Brain microvascular endothelial cell (primary cell): ENCODE data around the gene SFXN5.

Experiments
- DNase-seq: peaks from one replicate; pipeline ENCODE4 v3.0.0-alpha.2; 2020
- H3K27ac ChIP-seq: fragments of 250-450 bp; sonication (Bioruptor Pico); 2 replicates; pipeline ENCODE4 v1.5.1; 2020; ENCODE audit warnings: mild to moderate bottlenecking, moderate library complexity
- H3K27me3 ChIP-seq: fragments of 250-450 bp; sonication (Bioruptor Pico); replicated peaks from 2 replicates; pipeline ENCODE4 v1.5.1; 2020; ENCODE audit warnings: mild to moderate bottlenecking
- H3K36me3 ChIP-seq: fragments of 250-450 bp; sonication (Bioruptor Pico); replicated peaks from 2 replicates; pipeline ENCODE4 v1.5.1; 2020; ENCODE audit warnings: mild to moderate bottlenecking
- H3K4me3 ChIP-seq: 2 replicates; pipeline ENCODE4 v1.5.1; 2011; ENCODE audit warnings: low read depth, mild to moderate bottlenecking, control low read depth, low read length, moderate library complexity
- in situ Hi-C: cut with HindIII; loops from 2 replicates; pipeline ENCODE4 v1.10.0; 2017; ENCODE audit warnings: low sequenced_read_pairs, low pct_ligation_motif_present
- TF ChIP-seq, protein P1 (sequence below): IDR thresholded peaks from 2 replicates; pipeline ENCODE4 v1.5.1; 2011; ENCODE audit warnings: low read depth, mild to moderate bottlenecking, moderate library complexity, low read length, control low read depth, inconsistent platforms; ENCODE audit errors: missing control alignments

The SFXN5 gene

DNA sequence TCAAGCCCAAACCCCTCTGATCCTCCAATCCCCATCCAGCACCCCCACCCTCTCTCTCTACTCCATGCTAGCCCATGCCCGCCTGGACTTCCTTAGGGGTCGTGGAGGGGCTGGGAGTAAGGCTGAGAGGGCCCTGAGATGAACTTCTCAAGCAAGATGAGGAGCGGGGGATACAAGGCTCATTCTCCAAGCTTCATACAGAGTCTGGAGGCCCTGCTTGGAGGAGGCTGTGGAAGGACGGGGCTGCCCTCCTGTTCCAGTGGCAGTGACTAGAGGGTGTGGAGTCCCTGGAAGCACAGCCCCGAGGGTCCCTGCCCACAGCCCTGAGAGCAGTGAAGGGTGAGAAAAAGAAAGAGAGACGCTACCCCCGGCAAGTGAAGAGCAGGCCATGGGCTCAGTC is 108.6 kb downstream of the SFXN5 start:
- in situ Hi-C loops = no loop called here
- no peak for DNase-seq
- Histone ChIP-seq H3K36me3 (no peaks in the 10 kb centered on the region), H3K4me3 (no peak overlapping the region), H3K27me3 (no peaks in the 10 kb centered on the region), H3K27ac (no peak overlapping the region)
- TF ChIP-seq, protein P1, sequence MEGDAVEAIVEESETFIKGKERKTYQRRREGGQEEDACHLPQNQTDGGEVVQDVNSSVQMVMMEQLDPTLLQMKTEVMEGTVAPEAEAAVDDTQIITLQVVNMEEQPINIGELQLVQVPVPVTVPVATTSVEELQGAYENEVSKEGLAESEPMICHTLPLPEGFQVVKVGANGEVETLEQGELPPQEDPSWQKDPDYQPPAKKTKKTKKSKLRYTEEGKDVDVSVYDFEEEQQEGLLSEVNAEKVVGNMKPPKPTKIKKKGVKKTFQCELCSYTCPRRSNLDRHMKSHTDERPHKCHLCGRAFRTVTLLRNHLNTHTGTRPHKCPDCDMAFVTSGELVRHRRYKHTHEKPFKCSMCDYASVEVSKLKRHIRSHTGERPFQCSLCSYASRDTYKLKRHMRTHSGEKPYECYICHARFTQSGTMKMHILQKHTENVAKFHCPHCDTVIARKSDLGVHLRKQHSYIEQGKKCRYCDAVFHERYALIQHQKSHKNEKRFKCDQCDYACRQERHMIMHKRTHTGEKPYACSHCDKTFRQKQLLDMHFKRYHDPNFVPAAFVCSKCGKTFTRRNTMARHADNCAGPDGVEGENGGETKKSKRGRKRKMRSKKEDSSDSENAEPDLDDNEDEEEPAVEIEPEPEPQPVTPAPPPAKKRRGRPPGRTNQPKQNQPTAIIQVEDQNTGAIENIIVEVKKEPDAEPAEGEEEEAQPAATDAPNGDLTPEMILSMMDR = no peak

GRCh38 chr2:72961853-72962468 is 109.6 kb downstream of the SFXN5 start:
- Histone ChIP-seq H3K27ac (no peak overlapping the region), H3K4me3 (no peak overlapping the region), H3K36me3 (no peaks in the 10 kb centered on the region), H3K27me3 (no peaks in the 10 kb centered on the region)
- in situ Hi-C loops = no loop called here
- TF ChIP-seq, protein P1 = no peak
- no peak for DNase-seq

DNA sequence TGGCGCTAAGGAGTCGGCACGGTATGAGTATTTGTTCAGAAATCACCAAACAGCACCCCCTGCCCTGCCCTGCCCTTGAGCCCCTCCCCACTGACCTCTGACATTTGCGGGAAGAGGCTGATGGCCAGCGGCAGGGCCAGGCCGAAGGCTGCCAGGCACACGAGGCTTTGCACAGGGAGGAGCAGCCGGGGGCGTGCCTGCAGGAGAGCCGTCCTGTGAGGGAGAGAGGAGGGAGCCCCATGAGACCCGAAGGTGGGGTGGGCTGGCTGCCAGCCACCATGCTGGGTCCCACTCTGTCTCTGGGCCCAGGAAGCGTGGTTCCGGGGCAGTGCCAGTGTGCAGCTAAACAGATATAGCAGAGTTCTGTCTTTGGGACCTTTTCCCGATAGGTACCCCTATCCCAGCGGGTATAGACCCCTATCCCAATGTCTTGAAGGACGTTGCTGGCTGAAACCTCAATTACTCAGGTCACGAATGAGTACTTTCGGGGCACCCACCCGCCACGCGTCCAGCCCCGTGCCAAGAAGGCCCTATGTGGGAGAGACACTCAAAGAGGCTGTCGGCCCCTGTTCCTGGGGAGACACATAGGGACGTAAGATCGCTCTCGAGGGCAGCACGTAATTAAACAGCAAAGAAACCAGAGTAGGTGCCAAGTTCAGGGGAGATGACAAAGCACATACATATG is 110.3 kb downstream of the SFXN5 start:
- no peak overlapping the region for H3K27ac ChIP-seq
- no peak overlapping the region for H3K4me3 ChIP-seq
- no peaks in the 10 kb centered on the region for H3K36me3 ChIP-seq
- TF ChIP-seq, protein P1 = no peak
- in situ Hi-C loops = no loop called here
- no peak for DNase-seq
- no peaks in the 10 kb centered on the region for H3K27me3 ChIP-seq

DNA sequence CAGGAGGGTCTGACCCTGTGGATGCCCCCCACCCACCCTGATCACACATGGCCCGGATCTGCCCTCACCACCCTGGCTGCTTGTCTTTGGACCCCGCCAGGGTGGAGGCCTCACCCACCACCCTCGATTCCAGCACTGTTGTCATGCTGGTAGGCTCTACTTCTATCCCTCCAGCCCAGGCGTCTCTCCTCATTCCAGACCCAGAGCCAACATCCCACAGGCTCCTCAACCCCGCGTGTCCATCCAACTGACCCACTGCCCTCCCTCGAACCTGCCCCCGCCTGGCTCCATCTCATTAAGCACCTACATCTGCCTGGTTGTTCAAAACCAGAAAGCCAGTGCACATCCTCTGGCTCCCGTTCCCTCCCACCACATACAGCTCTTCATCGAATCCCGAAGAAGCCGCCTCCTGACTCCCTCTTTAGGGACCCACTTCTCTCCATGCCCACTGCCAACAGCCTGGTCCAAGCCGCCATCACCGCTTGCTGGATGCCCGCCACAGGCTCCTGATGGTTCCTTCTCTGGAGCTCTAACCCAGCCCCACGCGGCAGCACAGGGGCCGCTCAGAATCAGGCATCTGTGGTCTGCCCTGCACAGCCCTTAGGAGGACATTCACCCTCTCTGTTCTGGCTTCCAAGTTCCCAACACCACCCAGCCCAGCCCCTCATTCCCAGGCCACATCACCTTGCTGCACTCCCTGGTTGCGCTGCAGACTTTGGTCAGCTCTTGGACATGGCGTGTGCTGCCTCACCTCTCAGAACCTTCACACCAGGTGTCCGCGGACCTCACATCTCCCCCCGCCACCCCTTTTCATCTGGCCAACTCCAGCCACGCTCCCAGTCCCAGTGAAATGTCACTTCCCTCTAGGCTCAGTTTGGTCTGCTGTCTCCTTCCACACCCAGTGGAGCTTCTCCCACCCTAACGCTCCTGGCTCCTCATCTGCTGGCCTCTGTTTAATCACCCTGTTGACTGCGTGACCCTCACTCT is 111.2 kb downstream of the SFXN5 start:
- Histone ChIP-seq H3K27ac (no peak overlapping the region), H3K27me3 (no peaks in the 10 kb centered on the region), H3K4me3 (no peak overlapping the region), H3K36me3 (no peaks in the 10 kb centered on the region)
- in situ Hi-C loops = no loop called here
- no peak for DNase-seq
- TF ChIP-seq, protein P1 = no peak

DNA sequence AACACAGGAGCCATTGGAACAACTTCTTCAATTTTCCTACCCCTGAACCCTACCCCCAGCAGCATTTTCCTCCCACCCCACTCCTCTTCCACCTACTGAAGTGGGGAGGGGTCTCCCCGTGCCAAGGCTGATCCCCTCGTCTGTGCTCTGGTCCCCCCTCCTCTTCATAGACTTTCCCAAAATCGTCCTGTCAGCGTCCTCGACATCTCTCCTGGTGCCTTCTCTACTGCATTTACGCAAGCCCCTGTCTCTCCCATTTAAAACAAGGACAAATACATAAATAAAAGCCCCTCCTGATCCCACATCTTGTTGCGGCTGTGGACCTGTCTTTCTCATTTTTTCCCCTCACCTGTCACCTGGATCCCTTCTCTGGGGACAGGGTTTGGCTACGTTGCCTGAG is 112.0 kb downstream of the SFXN5 start:
- Histone ChIP-seq H3K4me3 (no peak overlapping the region), H3K27ac (no peak overlapping the region), H3K36me3 (no peaks in the 10 kb centered on the region), H3K27me3 (no peaks in the 10 kb centered on the region)
- no peak for DNase-seq
- in situ Hi-C loops = no loop called here
- TF ChIP-seq, protein P1 = no peak
